Duodenal mucosa (tissue), 2 donors: ENCODE data around the gene FOXP4.

Experiments used
- H3K27ac ChIP-seq: one replicate; pipeline ENCODE4 v1.7.0; 2013; ENCODE audit warnings: low read depth, low read length
- H3K27me3 ChIP-seq, 2 donors: one replicate each; pipeline ENCODE4 v1.7.0; 2013; ENCODE audit warnings: low read length in 2 of 2, control low read depth in 1 of 2; ENCODE audit not compliant: insufficient read depth in 2 of 2, control insufficient read depth in 1 of 2
- H3K36me3 ChIP-seq, 2 donors: one replicate each; pipeline ENCODE4 v1.7.0; 2013; ENCODE audit warnings: low read length in 2 of 2, control low read depth in 1 of 2; ENCODE audit not compliant: insufficient read depth in 2 of 2, control insufficient read depth in 1 of 2
- H3K4me1 ChIP-seq, 2 donors: one replicate each; pipeline ENCODE4 v1.7.0; 2013; ENCODE audit warnings: low read length in 2 of 2, control low read depth in 1 of 2; ENCODE audit not compliant: insufficient read depth in 2 of 2, control insufficient read depth in 1 of 2
- H3K4me3 ChIP-seq, 2 donors: one replicate each; pipeline ENCODE4 v1.7.0; 2013; ENCODE audit warnings: low read length in 2 of 2, low read depth in 1 of 2
- H3K9ac ChIP-seq, 2 donors: one replicate each; pipeline ENCODE4 v1.7.0; 2013; ENCODE audit warnings: low read length in 2 of 2, low read depth in 1 of 2
- H3K9me3 ChIP-seq, 2 donors: one replicate each; pipeline ENCODE4 v1.7.0; 2013; ENCODE audit warnings: low read length in 2 of 2, control low read depth in 1 of 2; ENCODE audit not compliant: control insufficient read depth in 1 of 2

Gene FOXP4

DNA sequence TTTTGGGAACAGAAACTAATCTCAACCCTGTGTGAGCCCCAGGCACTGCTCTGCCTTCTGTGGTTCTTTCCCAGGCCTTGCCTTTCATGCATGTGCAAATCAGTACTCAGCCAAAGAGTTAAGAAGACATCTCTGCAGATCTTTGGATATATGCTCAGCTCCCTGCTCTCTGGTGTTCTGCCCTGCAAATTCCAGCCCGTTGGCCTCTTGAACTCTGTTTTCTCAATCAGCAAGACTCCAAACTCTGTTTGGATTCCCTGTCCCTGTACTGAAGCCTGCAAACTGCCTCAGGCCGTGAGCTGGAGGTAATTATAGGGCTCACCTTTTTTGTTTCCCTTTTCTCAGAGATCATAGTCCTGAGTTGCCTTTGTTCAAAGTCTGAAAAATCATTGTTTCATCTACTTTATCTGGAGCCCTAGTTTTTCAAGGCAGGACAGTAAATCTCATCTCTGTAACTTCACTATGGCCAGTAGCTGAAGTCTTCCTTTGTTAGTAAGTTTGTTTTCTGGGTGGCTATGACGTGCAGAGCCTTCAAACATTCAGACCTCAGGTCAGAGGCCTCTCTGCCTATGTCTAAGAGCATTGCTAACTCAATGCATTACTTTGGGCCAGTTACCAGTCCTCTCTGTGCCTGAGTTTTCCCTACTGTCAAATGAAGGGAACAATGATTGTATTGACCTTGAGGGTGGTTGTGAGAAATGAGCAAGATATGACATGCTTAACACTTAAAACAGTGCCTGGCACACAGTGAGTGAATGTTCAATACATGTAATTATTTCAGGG, 76.2 kb downstream of the FOXP4 start:
- Histone ChIP-seq H3K36me3 (no peaks in the 10 kb centered on the region), H3K4me1 (peaks cover 3 to 6% of the 10 kb centered on the region in 2 donors), H3K27me3 (no peaks in the 10 kb centered on the region), H3K4me3 (no peak overlapping the region), H3K9ac (no peak overlapping the region), H3K27ac (no peak overlapping the region), H3K9me3 (no peaks in the 10 kb centered on the region)

DNA sequence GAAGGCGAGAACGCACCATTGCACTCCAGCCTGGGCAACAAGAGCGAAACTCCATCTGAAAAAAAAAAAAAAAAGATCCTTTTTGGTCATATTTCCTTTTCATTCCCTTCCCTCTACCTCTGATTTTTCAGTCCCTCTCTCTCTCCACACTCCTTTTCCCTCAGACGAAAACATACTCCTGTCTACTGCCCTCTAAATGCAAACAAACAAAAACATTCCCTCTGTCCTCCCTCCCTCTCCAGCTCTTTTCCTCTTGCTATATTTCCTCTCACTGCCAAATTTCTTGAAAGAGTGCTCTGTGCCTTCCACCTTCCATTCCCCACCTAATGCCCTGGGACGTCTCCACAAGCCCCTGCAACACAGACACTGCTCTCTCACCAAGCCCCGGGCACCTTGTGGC, 77.1 kb downstream of the FOXP4 start:
- no peak overlapping the region for H3K27ac ChIP-seq
- no peak overlapping the region for H3K4me3 ChIP-seq
- no peaks in the 10 kb centered on the region for H3K9me3 ChIP-seq
- peaks cover 3 to 6% of the 10 kb centered on the region in 2 donors for H3K4me1 ChIP-seq
- no peaks in the 10 kb centered on the region for H3K27me3 ChIP-seq
- H3K36me3 ChIP-seq, result no peaks in the 10 kb centered on the region
- no peak overlapping the region for H3K9ac ChIP-seq

DNA sequence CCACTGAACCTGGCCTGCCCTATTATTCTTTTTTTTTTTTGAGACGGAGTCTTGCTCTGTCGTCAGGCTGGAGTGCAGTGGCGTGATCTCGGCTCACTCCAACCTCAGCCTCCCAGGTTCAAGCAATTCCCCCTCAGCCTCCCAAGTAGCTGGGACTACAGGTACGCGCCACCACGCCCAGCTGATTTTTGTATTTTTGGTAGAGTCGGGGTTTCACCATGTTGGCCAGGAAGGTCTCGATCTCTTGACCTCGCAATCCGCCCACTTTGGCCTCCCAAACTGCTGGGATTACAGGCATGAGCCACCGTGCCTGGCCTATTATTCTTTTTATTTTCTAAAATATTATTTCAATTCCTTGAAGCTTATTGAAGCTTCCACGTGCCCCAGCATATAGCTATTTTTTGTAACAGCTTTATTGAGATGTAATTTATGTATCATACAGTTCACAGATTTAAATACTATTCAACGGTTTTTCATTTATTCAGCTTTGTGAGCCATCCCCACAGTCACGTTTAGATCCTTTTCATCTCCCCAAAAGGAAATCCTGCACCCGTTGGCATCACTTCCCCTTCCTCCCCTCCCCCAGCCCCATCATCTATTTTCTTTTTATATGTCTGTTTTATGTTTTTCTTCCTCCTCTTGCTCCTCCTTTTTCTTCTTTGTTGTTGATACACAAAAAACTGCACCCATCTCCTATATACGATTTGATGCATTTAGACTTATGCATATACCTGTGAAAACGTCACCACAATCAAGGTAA, 78.6 kb downstream of the FOXP4 start:
- Histone ChIP-seq H3K4me3 (no peak overlapping the region), H3K9ac (no peak overlapping the region), H3K27me3 (no peaks in the 10 kb centered on the region), H3K4me1 (peaks cover 3 to 6% of the 10 kb centered on the region in 2 donors), H3K36me3 (no peaks in the 10 kb centered on the region), H3K9me3 (no peaks in the 10 kb centered on the region), H3K27ac (no peak overlapping the region)

GRCh38 chr6:41625442-41625841, 79.3 kb downstream of the FOXP4 start:
- no peaks in the 10 kb centered on the region for H3K36me3 ChIP-seq
- H3K4me3 ChIP-seq, result no peak overlapping the region
- H3K27me3 ChIP-seq, result no peaks in the 10 kb centered on the region
- H3K9me3 ChIP-seq, result no peaks in the 10 kb centered on the region
- H3K4me1 ChIP-seq, result peaks cover 3 to 6% of the 10 kb centered on the region in 2 donors
- H3K9ac ChIP-seq, result no peak overlapping the region
- H3K27ac ChIP-seq, result no peak overlapping the region

DNA sequence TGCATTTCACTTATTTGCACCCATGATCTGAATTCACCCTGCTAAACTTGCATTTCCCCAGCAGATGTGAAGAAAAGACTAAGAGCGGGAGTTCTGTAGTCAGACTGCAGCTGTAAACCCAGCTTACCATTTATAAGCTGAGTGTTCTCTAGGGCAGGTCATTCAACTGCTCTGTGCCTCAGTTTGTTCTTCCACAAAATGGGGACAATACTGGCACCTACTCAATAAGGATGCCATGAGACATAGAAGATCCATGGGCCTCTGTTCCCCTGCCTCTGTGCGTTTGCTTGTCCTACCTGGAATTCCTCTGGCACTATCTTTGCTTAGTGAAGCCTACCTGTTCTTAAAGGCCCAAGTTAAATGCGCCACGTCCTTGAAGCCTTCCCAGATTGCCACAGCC, 79.8 kb downstream of the FOXP4 start:
- Histone ChIP-seq H3K27ac (no peak overlapping the region), H3K4me3 (no peak overlapping the region), H3K9ac (no peak overlapping the region), H3K27me3 (no peaks in the 10 kb centered on the region), H3K9me3 (no peaks in the 10 kb centered on the region), H3K4me1 (peaks cover 3 to 6% of the 10 kb centered on the region in 2 donors), H3K36me3 (no peaks in the 10 kb centered on the region)

DNA sequence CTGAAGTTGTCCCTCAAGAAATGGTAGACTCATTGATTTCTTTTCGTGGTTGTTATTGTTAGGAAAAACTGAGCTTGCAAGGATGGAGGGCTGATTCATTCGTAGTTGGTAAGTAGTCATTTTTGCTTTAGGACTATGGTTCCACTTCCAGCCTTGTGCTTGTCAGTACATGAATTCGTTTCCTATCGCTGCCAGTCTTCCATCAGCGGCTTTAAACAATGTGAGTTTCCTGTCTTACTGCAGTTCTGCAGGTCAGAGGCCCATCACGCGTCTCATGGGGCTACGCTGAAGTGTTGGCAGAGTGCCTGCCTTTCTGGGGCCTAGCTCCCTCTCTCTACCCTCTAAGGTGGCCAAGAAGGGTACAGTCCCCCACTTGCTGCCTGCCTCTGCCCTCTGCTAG, 80.7 kb downstream of the FOXP4 start:
- H3K27me3 ChIP-seq, result no peaks in the 10 kb centered on the region
- H3K27ac ChIP-seq, result no peak overlapping the region
- H3K9me3 ChIP-seq, result no peaks in the 10 kb centered on the region
- no peaks in the 10 kb centered on the region for H3K36me3 ChIP-seq
- H3K9ac ChIP-seq, result no peak overlapping the region
- H3K4me1 ChIP-seq, result peaks cover 3 to 6% of the 10 kb centered on the region in 2 donors
- no peak overlapping the region for H3K4me3 ChIP-seq

DNA sequence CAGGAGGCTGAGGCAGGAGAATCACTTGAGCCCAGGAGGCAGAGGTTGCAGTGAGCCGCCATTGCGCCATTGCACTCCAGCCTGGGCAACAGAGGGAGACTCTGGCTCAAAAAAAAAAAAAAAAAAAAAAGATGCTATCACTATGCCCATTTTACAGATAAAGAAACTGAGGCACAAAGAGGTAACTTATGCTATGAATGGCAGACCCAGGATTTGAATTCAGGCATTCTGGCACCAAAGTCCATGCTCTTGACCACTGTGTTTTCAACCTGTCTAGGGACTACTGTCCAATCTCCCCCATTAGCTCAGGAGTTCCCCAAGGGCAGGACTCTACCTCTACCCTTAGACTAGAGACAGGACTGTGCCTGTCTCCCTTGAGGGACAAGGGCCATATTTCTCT, 82.9 kb downstream of the FOXP4 start:
- no peak overlapping the region for H3K27ac ChIP-seq
- peaks cover 3 to 6% of the 10 kb centered on the region in 2 donors for H3K4me1 ChIP-seq
- H3K9ac ChIP-seq, result no peak overlapping the region
- H3K9me3 ChIP-seq, result no peaks in the 10 kb centered on the region
- H3K36me3 ChIP-seq, result no peaks in the 10 kb centered on the region
- H3K4me3 ChIP-seq, result no peak overlapping the region
- H3K27me3 ChIP-seq, result peaks cover 3% of the 10 kb centered on the region in 2 donors

DNA sequence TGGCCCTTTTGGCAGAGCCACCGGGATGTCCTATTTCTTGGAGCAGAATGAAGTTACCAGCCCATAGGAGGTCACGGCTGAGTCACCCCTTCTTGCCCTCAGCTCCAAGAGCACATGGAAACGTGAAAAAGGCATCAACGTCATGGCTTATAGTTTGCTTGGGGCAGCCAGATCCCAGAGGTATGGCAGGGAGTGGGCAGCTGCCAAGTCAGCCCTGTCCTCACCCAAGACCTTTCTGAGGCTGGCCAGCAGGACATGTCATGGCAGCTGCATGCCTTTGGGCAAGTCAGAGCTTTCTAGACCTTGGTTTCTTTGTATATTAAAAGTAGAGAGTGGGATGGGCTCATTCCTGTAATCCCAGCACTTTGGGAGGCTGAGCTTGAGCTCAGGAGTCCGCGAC, 83.9 kb downstream of the FOXP4 start:
- no peak overlapping the region for H3K9ac ChIP-seq
- peaks cover 7 to 12% of the 10 kb centered on the region in 2 donors for H3K27me3 ChIP-seq
- peaks cover 3 to 6% of the 10 kb centered on the region in 2 donors for H3K4me1 ChIP-seq

DNA sequence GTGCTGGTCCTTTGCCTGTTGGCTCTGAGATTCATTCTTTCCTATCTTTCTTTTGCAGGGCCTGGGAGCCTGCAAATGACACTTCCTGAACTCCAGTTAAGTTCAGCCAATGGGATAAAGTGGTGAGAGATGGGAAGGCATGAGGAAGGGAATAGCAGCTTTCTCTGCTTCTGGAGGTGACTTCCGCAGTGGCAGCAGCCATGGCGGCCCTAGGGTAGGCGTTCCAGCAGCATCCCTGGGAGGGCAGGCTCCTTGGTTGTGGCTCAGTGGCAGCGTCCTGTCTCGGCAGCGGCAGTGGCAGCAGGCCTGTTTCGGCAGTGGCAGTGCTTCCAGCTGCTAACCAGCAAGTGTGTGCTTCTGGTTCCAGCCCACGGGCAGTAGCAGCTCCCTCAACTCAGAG, 84.8 kb downstream of the FOXP4 start:
- Histone ChIP-seq H3K4me1 (no peaks in the 10 kb centered on the region), H3K27ac (no peak overlapping the region), H3K9me3 (no peaks in the 10 kb centered on the region), H3K27me3 (peaks cover 7 to 15% of the 10 kb centered on the region in 2 donors), H3K4me3 (no peak overlapping the region), H3K36me3 (no peaks in the 10 kb centered on the region), H3K9ac (no peak overlapping the region)

More for the DNA sequence above, 83.9 kb downstream of the FOXP4 start:
- Histone ChIP-seq H3K4me3 (no peak overlapping the region), H3K36me3 (no peaks in the 10 kb centered on the region), H3K27ac (no peak overlapping the region), H3K9me3 (no peaks in the 10 kb centered on the region)

DNA sequence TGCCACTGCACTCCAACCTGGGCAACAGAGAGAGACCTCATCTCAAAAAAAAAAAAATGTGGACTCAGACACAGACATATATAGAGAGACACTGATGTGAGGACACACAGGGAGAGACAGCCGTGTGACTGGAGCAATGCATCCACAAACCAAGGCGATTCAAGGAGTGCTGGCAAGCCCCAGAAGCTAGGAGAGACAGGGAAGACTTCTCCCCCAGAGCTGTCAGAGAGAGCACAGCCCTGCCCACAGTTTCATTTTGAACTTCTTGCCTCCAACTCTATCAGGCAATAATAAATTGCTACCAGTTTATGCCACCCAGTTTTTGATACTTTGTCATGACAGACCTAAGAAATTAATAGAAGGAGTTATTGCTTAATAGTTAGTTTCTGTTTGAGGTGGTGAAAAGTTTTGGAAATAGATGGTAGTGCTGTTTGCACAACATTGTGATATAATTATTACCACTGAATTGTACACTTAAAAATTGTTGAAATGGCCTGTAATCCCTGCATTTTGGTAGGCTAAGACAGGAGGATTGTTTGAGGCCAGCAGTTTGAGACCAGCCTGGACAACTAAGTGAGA, 87.0 kb downstream of the FOXP4 start:
- peaks cover 27 to 33% of the 10 kb centered on the region in 2 donors for H3K27me3 ChIP-seq

More for the DNA sequence above, 87.0 kb downstream of the FOXP4 start:
- H3K36me3 ChIP-seq, result no peaks in the 10 kb centered on the region
- no peak overlapping the region for H3K4me3 ChIP-seq
- no peak overlapping the region for H3K9ac ChIP-seq
- no peaks in the 10 kb centered on the region for H3K9me3 ChIP-seq
- H3K4me1 ChIP-seq, result peaks cover 0 to 9% of the 10 kb centered on the region in 2 donors
- no peak overlapping the region for H3K27ac ChIP-seq
